K562 (cell line): ENCODE results near the gene ITGAL. TPM values are rescaled to one million over a fixed set of nuclear protein-coding genes. Genes with fewer than 3 reads are reported as not detected.

Experiments
- ATAC-seq: fragments of 200-7000 bp; cut with Tn5 transposase; 3 replicates; pipeline ENCODE4 v1.9.1; 2020; ENCODE audit warnings: moderate library complexity
- BruUV-seq: library from RNA; stranded (reverse); fragments of 400-500 nt; replicated peaks from 2 replicates; lab custom pipeline; 2021; lab: Mats Ljungman, UMichigan
- CTCF ChIA-PET: fragments of 300-600 bp; formaldehyde crosslinking; extraction: SDS; loops from one replicate; lab custom pipeline; 2021; ENCODE audit warnings: low intra/inter-chr PET ratio; lab: Yijun Ruan, JAX
- POLR2A ChIA-PET: fragments of 300-600, 350-650 bp; sonication (Branson Sonifier 250); formaldehyde crosslinking; extraction: SDS; loops from one replicate; lab custom pipeline; 2021; ENCODE audit warnings: antibody characterized with exemption, inconsistent platforms; lab: Yijun Ruan, JAX
- DNase-seq, 4 experiments: peaks; one replicate each; pipeline versions ENCODE4 v3.0.0 to v3.0.0-alpha.2; 2011 to 2018; ENCODE audit warnings: low spot score in 3 of 4, mixed read lengths in 3 of 4; ENCODE audit errors: extremely low read depth in 1 of 4
- FAIRE-seq: peaks from 2 replicates; lab custom pipeline; 2011; peaks lifted over from hg19 to GRCh38; lab: Jason Lieb, UNC
- H2AFZ ChIP-seq: 2 replicates; pipeline ENCODE4 v1.6.0; 2011; ENCODE audit warnings: low read depth, low read length, control low read depth, inconsistent platforms
- H3K27ac ChIP-seq: fragments of 200-600 bp; 3 replicates; pipeline ENCODE4 v1.8.0; 2011; ENCODE audit warnings: low read depth, mild to moderate bottlenecking, control low read depth, inconsistent platforms, low read length, moderate library complexity, mixed read lengths; ENCODE audit errors: extremely low read depth
- H3K27me3 ChIP-seq, 2 experiments: fragments of 300-600 bp in 1 of 2; 2 replicates in 1 of 2; 3 replicates in 1 of 2; pipeline versions ENCODE4 v1.6.0 to v1.8.0; 2011; ENCODE audit warnings: inconsistent platforms in 2 of 2, low read length in 2 of 2, mild to moderate bottlenecking in 1 of 2, mixed read lengths in 1 of 2, moderate library complexity in 1 of 2; ENCODE audit not compliant: control insufficient read depth in 2 of 2, insufficient read depth in 2 of 2
- H3K36me3 ChIP-seq: fragments of 300-600 bp; 3 replicates; pipeline ENCODE4 v1.8.0; 2011; ENCODE audit warnings: mild to moderate bottlenecking, low read length, inconsistent platforms; ENCODE audit not compliant: control insufficient read depth, insufficient read depth
- H3K4me1 ChIP-seq, 2 experiments: fragments of 200-600 bp in 1 of 2; replicated peaks in 1 of 2; 2 replicates in 1 of 2; 3 replicates in 1 of 2; pipeline versions ENCODE4 v1.5.1 to v1.8.0; 2011; ENCODE audit warnings: inconsistent platforms in 2 of 2, low read length in 2 of 2, mild to moderate bottlenecking in 1 of 2, mixed read lengths in 1 of 2, moderate library complexity in 1 of 2; ENCODE audit not compliant: control insufficient read depth in 2 of 2, insufficient read depth in 2 of 2
- H3K4me2 ChIP-seq: 2 replicates; pipeline ENCODE4 v1.6.1; 2011; ENCODE audit warnings: low read length, control low read depth, inconsistent platforms, mixed read lengths; ENCODE audit not compliant: insufficient read depth
- H3K4me3 ChIP-seq: fragments of 200-600 bp; sonication (generic), shearing (Covaris generic); 2 replicates; pipeline ENCODE4 v1.5.1; 2016; ENCODE audit warnings: control low read depth, inconsistent platforms
- H3K79me2 ChIP-seq: fragments of 200-600 bp; 3 replicates; pipeline ENCODE4 v1.8.0; 2011; ENCODE audit warnings: low read length, inconsistent platforms; ENCODE audit not compliant: control insufficient read depth, insufficient read depth
- H3K9ac ChIP-seq, 2 experiments: 2 replicates each; pipeline versions ENCODE4 v1.6.0 to v1.6.1; 2011; ENCODE audit warnings: low read depth in 2 of 2, low read length in 2 of 2, control low read depth in 1 of 2, inconsistent platforms in 1 of 2, mild to moderate bottlenecking in 1 of 2, mixed read lengths in 1 of 2; ENCODE audit not compliant: insufficient read depth in 1 of 2
- H3K9me1 ChIP-seq: one replicate; pipeline ENCODE4 v1.6.0; 2011; ENCODE audit warnings: inconsistent platforms, mild to moderate bottlenecking, low read length, moderate library complexity; ENCODE audit not compliant: control insufficient read depth, insufficient read depth
- H3K9me3 ChIP-seq: replicated peaks from 2 replicates; pipeline ENCODE4 v1.5.1; 2011; ENCODE audit warnings: low read depth, low read length, inconsistent platforms; ENCODE audit not compliant: control insufficient read depth, insufficient read depth
- H4K20me1 ChIP-seq: replicated peaks from 2 replicates; pipeline ENCODE4 v1.6.1; 2011; ENCODE audit warnings: low read length, inconsistent platforms, mixed read lengths; ENCODE audit not compliant: control insufficient read depth, insufficient read depth
- CREB1 ChIP-seq, 2 experiments: sonication (generic) in 1 of 2; formaldehyde crosslinking in 1 of 2; IDR thresholded peaks; 2 replicates each; pipeline versions ENCODE4 v1.6.1 to v1.8.0; 2012 to 2022; ENCODE audit warnings: inconsistent platforms in 1 of 2, mild to moderate bottlenecking in 1 of 2, missing genetic modification reagents in 1 of 2, moderate library complexity in 1 of 2
- FOXA1 ChIP-seq: fragments of 450-650 bp; IDR thresholded peaks from 2 replicates; pipeline ENCODE4 v1.6.1; 2016; ENCODE audit warnings: mild to moderate bottlenecking, borderline replicate concordance
- FOXK1 ChIP-seq: sonication (generic); formaldehyde crosslinking; IDR thresholded peaks from 2 replicates; pipeline ENCODE4 v1.8.0; 2022; ENCODE audit warnings: missing genetic modification reagents, mild to moderate bottlenecking, borderline replicate concordance
- HNRNPL ChIP-seq: fragments of 200-400 bp; formaldehyde crosslinking; IDR thresholded peaks from 2 replicates; pipeline ENCODE4 v1.6.1; 2017; ENCODE audit warnings: low read depth, mild to moderate bottlenecking, low read length
- KDM5B ChIP-seq: fragments of 200-600 bp; sonication (generic); IDR thresholded peaks from 2 replicates; pipeline ENCODE4 v1.6.1; 2012; ENCODE audit warnings: low read depth, mild to moderate bottlenecking, moderate library complexity, low read length, control low read depth, inconsistent platforms; ENCODE audit not compliant: insufficient replicate concordance
- LEF1 ChIP-seq: fragments of 450-650 bp; IDR thresholded peaks from 2 replicates; pipeline ENCODE4 v1.6.1; 2016; ENCODE audit warnings: mild to moderate bottlenecking
- MCM3 ChIP-seq: fragments of 450-650 bp; IDR thresholded peaks from 2 replicates; pipeline ENCODE4 v1.6.1; 2016
- RBM22 ChIP-seq: fragments of 200-400 bp; formaldehyde crosslinking; IDR thresholded peaks from 2 replicates; pipeline ENCODE4 v1.6.1; 2018; ENCODE audit warnings: low read length, low read depth; ENCODE audit not compliant: poor library complexity, severe bottlenecking
- RFX1 ChIP-seq: fragments of 450-650 bp; IDR thresholded peaks from 2 replicates; pipeline ENCODE4 v1.6.1; 2016; ENCODE audit warnings: mild to moderate bottlenecking, moderate library complexity
- SIX5 ChIP-seq, 2 experiments: IDR thresholded peaks; 2 replicates each; pipeline ENCODE4 v1.6.1; 2011; ENCODE audit warnings: low read length in 2 of 2, borderline replicate concordance in 1 of 2, low read depth in 1 of 2, mild to moderate bottlenecking in 1 of 2, moderate library complexity in 1 of 2; ENCODE audit not compliant: insufficient read depth in 1 of 2
- SMAD1 ChIP-seq: fragments of 150-350 bp; IDR thresholded peaks from 2 replicates; pipeline ENCODE4 v1.6.1; 2014; ENCODE audit warnings: low read length, low read depth; ENCODE audit not compliant: partially characterized antibody
- SMAD3 ChIP-seq: fragments of 450-650 bp; formaldehyde crosslinking; conservative IDR thresholded peaks from 2 replicates; pipeline ENCODE4 v1.4.0; 2020; ENCODE audit warnings: mild to moderate bottlenecking
- SMARCB1 ChIP-seq: IDR thresholded peaks from 2 replicates; pipeline ENCODE4 v1.6.1; 2011; ENCODE audit warnings: improper control_type of control experiment, low read depth; ENCODE audit not compliant: insufficient read length
- SOX6 ChIP-seq: fragments of 450-650 bp; IDR thresholded peaks from 2 replicates; pipeline ENCODE4 v1.6.1; 2014; ENCODE audit warnings: mild to moderate bottlenecking
- ZNF12 ChIP-seq: sonication (generic); formaldehyde crosslinking; IDR thresholded peaks from 2 replicates; pipeline ENCODE4 v1.4.0; 2020; ENCODE audit warnings: mild to moderate bottlenecking, missing genetic modification reagents
- ZNF384 ChIP-seq: IDR thresholded peaks from 2 replicates; pipeline ENCODE4 v1.6.1; 2012; ENCODE audit warnings: low read depth, low read length, improper control_type of control experiment
- in situ Hi-C: fragments of 300-500 bp; cut with MboI; formaldehyde crosslinking; loops from 4 replicates; pipeline ENCODE4 v1.15.0; 2018; ENCODE audit warnings: inconsistent platforms, mixed read lengths
- intact Hi-C: fragments of 100-400 bp; cut with micrococcal nuclease; formaldehyde crosslinking; loops from 2 replicates; pipeline ENCODE4 v1.14.2; 2022
- polyA plus RNA-seq, 8 experiments: library from polyadenylated mRNA; depleted of rRNA in 4 of 8; stranded (reverse) in 5 of 8; unstranded in 3 of 8; fragments of >200 nt; fragmentation: Nextera tagmentation in 2 of 8; fragmentation: Illumina TruSeq in 1 of 8; extraction: Ambion mirVana in 2 of 8; extraction: Trizol in 1 of 8; gene quantifications; 2 replicates each; pipeline versions ENCODE4 v1.2.1 to v1.2.3, GENCODE V29; 2011 to 2014; ENCODE audit warnings: inconsistent platforms in 1 of 8, missing spikeins in 1 of 8
- total RNA-seq, 7 experiments: library from RNA; depleted of rRNA in 6 of 7; stranded (reverse); fragments of >200 nt in 6 of 7; fragmentation: Illumina TruSeq in 2 of 7; extraction: Trizol in 2 of 7; gene quantifications; 2 replicates each; pipeline versions ENCODE4 v1.2.1 to v1.2.3, GENCODE V29; 2011 to 2021; ENCODE audit warnings: low replicate concordance in 1 of 7
- TF ChIP-seq, protein P1 (sequence below): sonication (generic); formaldehyde crosslinking; IDR thresholded peaks from 2 replicates; pipeline ENCODE4 v1.8.0; 2022; ENCODE audit warnings: missing genetic modification reagents, mild to moderate bottlenecking, borderline replicate concordance
- TF ChIP-seq, protein P2 (sequence below): fragments of 450-650 bp; IDR thresholded peaks from 2 replicates; pipeline ENCODE4 v1.6.1; 2018; ENCODE audit warnings: mild to moderate bottlenecking, low read depth; ENCODE audit not compliant: partially characterized antibody
- TF ChIP-seq, protein P3 (sequence below): fragments of 200-800 bp; sonication (Bioruptor generic); IDR thresholded peaks from 2 replicates; pipeline ENCODE4 v1.6.1; 2017; ENCODE audit warnings: missing genetic modification characterization, missing compliant biosample characterization

ITGAL gene
- total and polyA plus RNA-seq, 9 of the 15 experiments (the other 6 are each of a cell fraction or from before 2014, with no cell fraction given), result 0.01 to 0.53 TPM; not detected in 7

GRCh38 chr16:30484887-30485286 lies 12.3 kb downstream of the ITGAL start:
- FAIRE-seq (no peak), DNase-seq (no peak), ATAC-seq (no peak)
- BruUV-seq, result no TSS peak
- no peak overlapping the region for H3K27ac ChIP-seq
- no peaks in the 10 kb centered on the region for H4K20me1 ChIP-seq
- ChIA-PET CTCF (no interaction called here), POLR2A (no interaction called here)
- no peak overlapping the region for H3K4me2 ChIP-seq
- H3K79me2 ChIP-seq, result no peaks in the 10 kb centered on the region
- peaks cover 0 to 5% of the 10 kb centered on the region in 2 experiments; a peak in 2 of 5 replicates for H3K4me1 ChIP-seq
- H3K36me3 ChIP-seq, result no peaks in the 10 kb centered on the region
- no peaks in the 10 kb centered on the region for H3K27me3 ChIP-seq
- no peak overlapping the region for H2AFZ ChIP-seq
- H3K9ac ChIP-seq, result no peak overlapping the region
- intact Hi-C loops (no loop called here), in situ Hi-C loops (no loop called here)
- no peaks in the 10 kb centered on the region for H3K9me3 ChIP-seq
- H3K4me3 ChIP-seq, result no peak overlapping the region
- no peaks in the 10 kb centered on the region for H3K9me1 ChIP-seq
- TF ChIP-seq RBM22 (no peak), MCM3 (no peak), ZNF384 (no peak), HNRNPL (no peak), CREB1 (IDR thresholded peaks at IDR 0.05) (no peak), CREB1 (CRISPR knock-in tag; IDR thresholded peaks at IDR 0.05) (no peak), SMARCB1 (no peak), SIX5 (IDR thresholded peaks at IDR 0.05; ENCODE audit: borderline replicate concordance in 1 of 2, insufficient read depth in 1 of 2, low read depth in 1 of 2, low read length in 2 of 2) (no peak), FOXA1 (no peak), SMAD3 (CRISPR knock-in tag) (no peak), ZNF12 (no peak), SOX6 (no peak), FOXK1 (CRISPR knock-in tag) (no peak), RFX1 (no peak), SMAD1 (no peak), LEF1 (no peak), KDM5B (no peak)
- TF ChIP-seq, protein P1, sequence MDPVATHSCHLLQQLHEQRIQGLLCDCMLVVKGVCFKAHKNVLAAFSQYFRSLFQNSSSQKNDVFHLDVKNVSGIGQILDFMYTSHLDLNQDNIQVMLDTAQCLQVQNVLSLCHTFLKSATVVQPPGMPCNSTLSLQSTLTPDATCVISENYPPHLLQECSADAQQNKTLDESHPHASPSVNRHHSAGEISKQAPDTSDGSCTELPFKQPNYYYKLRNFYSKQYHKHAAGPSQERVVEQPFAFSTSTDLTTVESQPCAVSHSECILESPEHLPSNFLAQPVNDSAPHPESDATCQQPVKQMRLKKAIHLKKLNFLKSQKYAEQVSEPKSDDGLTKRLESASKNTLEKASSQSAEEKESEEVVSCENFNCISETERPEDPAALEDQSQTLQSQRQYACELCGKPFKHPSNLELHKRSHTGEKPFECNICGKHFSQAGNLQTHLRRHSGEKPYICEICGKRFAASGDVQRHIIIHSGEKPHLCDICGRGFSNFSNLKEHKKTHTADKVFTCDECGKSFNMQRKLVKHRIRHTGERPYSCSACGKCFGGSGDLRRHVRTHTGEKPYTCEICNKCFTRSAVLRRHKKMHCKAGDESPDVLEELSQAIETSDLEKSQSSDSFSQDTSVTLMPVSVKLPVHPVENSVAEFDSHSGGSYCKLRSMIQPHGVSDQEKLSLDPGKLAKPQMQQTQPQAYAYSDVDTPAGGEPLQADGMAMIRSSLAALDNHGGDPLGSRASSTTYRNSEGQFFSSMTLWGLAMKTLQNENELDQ (CRISPR knock-in tag), result no peak
- TF ChIP-seq, protein P2, sequence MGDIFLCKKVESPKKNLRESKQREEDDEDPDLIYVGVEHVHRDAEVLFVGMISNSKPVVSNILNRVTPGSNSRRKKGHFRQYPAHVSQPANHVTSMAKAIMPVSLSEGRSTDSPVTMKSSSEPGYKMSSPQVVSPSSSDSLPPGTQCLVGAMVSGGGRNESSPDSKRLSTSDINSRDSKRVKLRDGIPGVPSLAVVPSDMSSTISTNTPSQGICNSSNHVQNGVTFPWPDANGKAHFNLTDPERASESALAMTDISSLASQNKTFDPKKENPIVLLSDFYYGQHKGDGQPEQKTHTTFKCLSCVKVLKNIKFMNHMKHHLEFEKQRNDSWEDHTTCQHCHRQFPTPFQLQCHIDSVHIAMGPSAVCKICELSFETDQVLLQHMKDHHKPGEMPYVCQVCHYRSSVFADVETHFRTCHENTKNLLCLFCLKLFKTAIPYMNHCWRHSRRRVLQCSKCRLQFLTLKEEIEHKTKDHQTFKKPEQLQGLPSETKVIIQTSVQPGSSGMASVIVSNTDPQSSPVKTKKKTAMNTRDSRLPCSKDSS, result no peak
- TF ChIP-seq, protein P3, sequence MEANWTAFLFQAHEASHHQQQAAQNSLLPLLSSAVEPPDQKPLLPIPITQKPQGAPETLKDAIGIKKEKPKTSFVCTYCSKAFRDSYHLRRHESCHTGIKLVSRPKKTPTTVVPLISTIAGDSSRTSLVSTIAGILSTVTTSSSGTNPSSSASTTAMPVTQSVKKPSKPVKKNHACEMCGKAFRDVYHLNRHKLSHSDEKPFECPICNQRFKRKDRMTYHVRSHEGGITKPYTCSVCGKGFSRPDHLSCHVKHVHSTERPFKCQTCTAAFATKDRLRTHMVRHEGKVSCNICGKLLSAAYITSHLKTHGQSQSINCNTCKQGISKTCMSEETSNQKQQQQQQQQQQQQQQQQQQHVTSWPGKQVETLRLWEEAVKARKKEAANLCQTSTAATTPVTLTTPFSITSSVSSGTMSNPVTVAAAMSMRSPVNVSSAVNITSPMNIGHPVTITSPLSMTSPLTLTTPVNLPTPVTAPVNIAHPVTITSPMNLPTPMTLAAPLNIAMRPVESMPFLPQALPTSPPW (CRISPR knock-in tag), result no peak
